SK-N-MC (cell line): Measurements from ENCODE around the gene ELN.

Experiments
- DNase-seq: peaks from one replicate; pipeline ENCODE4 v3.0.0-alpha.2; 2011; ENCODE audit warnings: low read depth, low spot score
- H3K27ac ChIP-seq: fragments of 200-600 bp; sonication (generic); 2 replicates; pipeline ENCODE4 v1.5.1; 2016; ENCODE audit warnings: mixed run types
- H3K36me3 ChIP-seq: fragments of 200-600 bp; sonication (generic); 2 replicates; pipeline ENCODE4 v1.6.1; 2017; ENCODE audit warnings: antibody characterized with exemption, low read length, mixed read lengths; ENCODE audit not compliant: insufficient read depth
- H3K4me3 ChIP-seq: fragments of 200-600 bp; sonication (generic); 2 replicates; pipeline ENCODE4 v1.5.1; 2016
- H3K9ac ChIP-seq: fragments of 200-600 bp; sonication (generic); 2 replicates; pipeline ENCODE4 v1.8.0; 2017; ENCODE audit warnings: mixed run types, mixed read lengths; ENCODE audit not compliant: insufficient read length
- H3K9me3 ChIP-seq: fragments of 200-600 bp; sonication (generic); 2 replicates; pipeline ENCODE4 v1.6.1; 2017; ENCODE audit warnings: low read depth, mild to moderate bottlenecking, antibody characterized with exemption, low read length, moderate library complexity, mixed read lengths
- EZH2 ChIP-seq: fragments of 200-600 bp; sonication (generic); IDR thresholded peaks from one replicate; pipeline ENCODE4 v1.6.1; 2017; ENCODE audit warnings: antibody characterized with exemption
- FOXP2 ChIP-seq: optimal IDR thresholded peaks from 2 replicates; pipeline ENCODE3; 2011; ENCODE audit warnings: mild to moderate bottlenecking, moderate library complexity; ENCODE audit not compliant: insufficient read depth; ENCODE audit errors: extremely low read length, control extremely low read depth
- POLR2AphosphoS5 ChIP-seq: IDR thresholded peaks from 2 replicates; pipeline ENCODE4 v1.6.1; 2012; ENCODE audit warnings: mild to moderate bottlenecking, low read depth, low read length, borderline replicate concordance

ELN gene

DNA sequence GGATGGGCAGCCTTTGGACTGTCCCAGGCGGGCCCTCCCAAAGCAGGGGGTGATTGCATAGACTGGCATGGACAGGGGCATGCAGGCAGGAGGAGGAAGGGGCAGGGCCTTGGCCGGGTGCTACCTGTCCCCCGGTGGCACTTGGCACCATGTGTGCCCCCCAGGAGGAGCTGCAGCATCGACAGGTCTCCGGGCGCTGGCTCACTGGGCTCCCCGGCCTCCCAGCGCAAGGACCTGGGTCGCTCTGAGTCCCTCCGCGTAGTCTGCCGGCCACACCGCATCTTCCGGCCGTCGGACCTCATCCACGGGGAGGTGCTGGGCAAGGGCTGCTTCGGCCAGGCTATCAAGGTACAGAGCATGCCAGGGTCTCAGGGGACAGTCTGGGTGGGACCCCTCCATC, 78.9 kb downstream of the ELN start:
- Histone ChIP-seq H3K27ac (no peak overlapping the region), H3K36me3 (peaks cover 20% of the 10 kb centered on the region; the same call in 1 of the 2 replicates), H3K9ac (no peak overlapping the region), H3K9me3 (no peaks in the 10 kb centered on the region), H3K4me3 (no peak overlapping the region)
- no peak for DNase-seq
- no peak for TF ChIP-seq EZH2
- TF ChIP-seq FOXP2 = no peak
- no peak for TF ChIP-seq POLR2AphosphoS5

DNA sequence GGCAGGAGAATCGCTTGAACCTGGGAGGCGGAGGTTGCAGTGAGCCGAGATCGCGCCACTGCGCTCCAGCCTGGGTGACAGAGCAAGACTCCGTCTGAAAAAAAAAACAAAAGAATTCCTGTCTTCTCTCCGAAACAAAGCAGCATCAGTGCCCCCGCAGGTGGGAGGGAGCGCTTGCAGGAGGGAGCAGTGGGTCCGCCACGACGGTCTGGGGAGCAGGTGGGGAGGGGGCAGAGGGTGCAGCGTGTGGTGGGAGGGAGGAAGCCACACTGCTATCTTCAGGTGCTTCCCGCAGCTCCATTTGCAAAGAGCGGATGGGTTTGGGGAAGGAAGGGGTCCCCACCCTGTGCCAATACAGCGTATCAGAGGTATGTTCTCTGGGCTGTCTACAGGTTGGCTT, 87.4 kb downstream of the ELN start:
- H3K27ac ChIP-seq = no peak overlapping the region
- no peak overlapping the region for H3K9ac ChIP-seq
- H3K4me3 ChIP-seq = no peak overlapping the region
- no peaks in the 10 kb centered on the region for H3K9me3 ChIP-seq
- DNase-seq = no peak
- H3K36me3 ChIP-seq = peaks cover 7% of the 10 kb centered on the region; the same call in 1 of the 2 replicates
- TF ChIP-seq FOXP2 = no peak
- no peak for TF ChIP-seq POLR2AphosphoS5
- TF ChIP-seq EZH2 = no peak

DNA sequence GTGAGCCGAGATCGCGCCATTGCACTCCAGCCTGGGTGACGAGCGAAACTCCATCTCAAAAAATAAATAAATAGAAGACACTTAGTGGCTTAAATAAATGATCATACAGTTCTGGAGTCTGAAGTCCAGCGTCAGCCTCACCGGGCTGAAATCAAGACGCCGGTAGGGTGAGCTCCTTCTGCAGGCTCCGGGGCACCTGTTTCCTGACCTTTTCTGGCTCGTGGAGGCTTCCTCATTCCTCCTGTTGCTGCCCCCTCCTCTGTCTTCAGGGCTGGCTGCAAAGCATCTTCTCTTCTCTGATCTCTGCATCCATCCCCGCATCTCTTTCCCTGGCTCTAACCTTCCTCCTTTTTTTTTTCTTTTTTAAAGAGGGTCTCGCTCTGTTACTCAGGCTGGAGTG, 88.4 kb downstream of the ELN start:
- no peak for TF ChIP-seq FOXP2
- TF ChIP-seq POLR2AphosphoS5 = no peak
- no peak for TF ChIP-seq EZH2
- no peak overlapping the region for H3K4me3 ChIP-seq
- DNase-seq = no peak
- H3K9ac ChIP-seq = no peak overlapping the region
- H3K9me3 ChIP-seq = no peaks in the 10 kb centered on the region
- H3K27ac ChIP-seq = no peak overlapping the region
- peaks cover 5% of the 10 kb centered on the region; the same call in 1 of the 2 replicates for H3K36me3 ChIP-seq
